Activated CD8-positive, alpha-beta T cell treated with anti-CD3 and anti-CD28 coated beads, Interleukin-2, amount 10 ng/mL, durations not matched to agents 7 days and 5 days (primary cell): ENCODE results near the gene CRY2. TPM values are rescaled to one million over a fixed set of nuclear protein-coding genes. Genes with fewer than 3 reads are reported as not detected.

ENCODE experiments used
- ATAC-seq: fragments of 150-1000 bp; cut with Tn5 transposase; one replicate; pipeline ENCODE4 v1.10.0; 2021; ENCODE audit warnings: moderate library complexity
- CTCF ChIA-PET: fragments of 350-600 bp; sonication (Branson Sonifier 250); formaldehyde crosslinking; loops from one replicate; lab custom pipeline; 2021; ENCODE audit warnings: antibody characterized with exemption; lab: Charles Lee
- POLR2A ChIA-PET: fragments of 350-600 bp; sonication (Branson Sonifier 250); formaldehyde crosslinking; loops from one replicate; lab custom pipeline; 2021; ENCODE audit warnings: antibody characterized with exemption; lab: Charles Lee
- DNase-seq: peaks from one replicate; pipeline ENCODE4 v3.0.0-alpha.2; 2020
- H3K27ac Mint-ChIP-seq: one replicate; pipeline ENCODE4 v1.8.0; 2021; ENCODE audit warnings: mild to moderate bottlenecking, mixed read lengths
- H3K27me3 Mint-ChIP-seq: one replicate; pipeline ENCODE4 v1.8.0; 2021; ENCODE audit warnings: low read depth, mixed read lengths
- H3K36me3 Mint-ChIP-seq: one replicate; pipeline ENCODE4 v1.8.0; 2021; ENCODE audit warnings: low read depth, mixed read lengths
- H3K4me1 Mint-ChIP-seq: one replicate; pipeline ENCODE4 v1.8.0; 2021; ENCODE audit warnings: low read depth, mixed read lengths
- H3K4me3 Mint-ChIP-seq: one replicate; pipeline ENCODE4 v1.8.0; 2021; ENCODE audit warnings: mild to moderate bottlenecking, mixed read lengths
- H3K9me3 Mint-ChIP-seq: one replicate; pipeline ENCODE4 v1.8.0; 2022; ENCODE audit warnings: mixed read lengths; ENCODE audit not compliant: insufficient read depth
- total RNA-seq, 2 experiments: library from RNA; stranded (reverse); gene quantifications; one replicate each; pipeline ENCODE4 v1.2.3, GENCODE V29; 2021

The CRY2 gene
- total RNA-seq, 2 experiments from 2014 or later, result 24.4 to 28.1 TPM

- peak within 1 kb of the TSS; percentile 94 for H3K4me3 Mint-ChIP-seq
- H3K36me3 Mint-ChIP-seq, result peaks cover 16% of the 10 kb centered on the region
- CTCF ChIA-PET, result interaction anchor here (0.6 to 2.4 kb wide), 12 partner anchors 46 to 320 kb away, joined by 3 to 13 read pairs (median 4); partner anchors contain the start of gene CRY2
- no peaks in the 10 kb centered on the region for H3K9me3 Mint-ChIP-seq
- peak; percentile 94 for ATAC-seq
- H3K27me3 Mint-ChIP-seq, result peaks cover 6% of the 10 kb centered on the region
- peaks cover 50% of the 10 kb centered on the region for H3K4me1 Mint-ChIP-seq
- POLR2A ChIA-PET, result interaction anchor here (0.7 to 2.5 kb wide), 7 partner anchors 9 to 83 kb away, joined by 3 to 16 read pairs (median 4); no protein-coding TSS in a partner anchor
- peak; percentile 98 for DNase-seq
- peak within 1 kb of the TSS; percentile 99 for H3K27ac Mint-ChIP-seq
These were observed 70.5 kb downstream of the CRY2 start, which contains the start of gene PEX16 for GRCh38 chr11:45917623-45918330. Gene PEX16 (minus strand): TSS chr11:45917877. CDS start chr11:45917811, 66 bp downstream.

DNA sequence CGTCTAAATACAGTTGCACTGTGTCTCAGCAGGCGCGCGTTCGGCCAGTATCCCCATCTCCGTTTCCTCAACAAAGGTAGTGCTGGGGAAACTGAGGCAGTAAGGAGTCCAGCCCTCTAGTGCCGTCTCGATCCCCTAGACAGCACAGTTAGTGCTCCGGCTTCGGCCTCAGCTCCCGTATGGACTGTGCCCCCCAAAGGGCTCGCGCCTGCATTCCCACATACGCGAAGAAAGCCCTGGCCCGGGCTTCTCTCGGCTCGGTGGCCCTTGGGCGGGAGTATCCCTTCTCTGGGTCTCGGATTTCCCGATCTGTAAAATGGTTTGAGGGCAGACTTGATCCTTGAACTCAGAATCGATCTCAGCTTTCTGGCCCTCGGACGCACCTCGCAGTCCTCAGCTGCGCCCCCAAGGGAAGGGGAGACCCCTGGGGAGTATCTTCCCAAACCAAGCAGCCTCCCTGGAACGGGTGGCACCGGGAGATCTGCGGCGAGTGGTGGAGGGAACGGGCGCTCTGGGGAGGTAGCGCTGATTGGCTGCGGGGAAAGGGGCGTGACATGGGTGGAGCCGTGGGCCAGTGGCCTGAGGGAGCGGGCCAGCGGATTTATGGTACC is 71.2 kb downstream of the CRY2 start:
- Mint-ChIP-seq H3K27ac (peak overlapping the region; percentile 99), H3K9me3 (no peaks in the 10 kb centered on the region), H3K36me3 (peaks cover 16% of the 10 kb centered on the region), H3K4me3 (peak overlapping the region; percentile 94), H3K4me1 (peaks cover 53% of the 10 kb centered on the region), H3K27me3 (peaks cover 9% of the 10 kb centered on the region)
- DNase-seq (peak; percentile 78), ATAC-seq (peak; percentile 32)
- POLR2A ChIA-PET, result interaction anchor here (0.7 to 2.5 kb wide), 6 partner anchors 9 to 83 kb away, joined by 3 to 16 read pairs (median 4); no protein-coding TSS in a partner anchor
- CTCF ChIA-PET, result interaction anchor here (0.6 to 2.4 kb wide), 9 partner anchors 46 to 320 kb away, joined by 3 to 13 read pairs (median 3); partner anchors contain the start of gene CRY2

DNA sequence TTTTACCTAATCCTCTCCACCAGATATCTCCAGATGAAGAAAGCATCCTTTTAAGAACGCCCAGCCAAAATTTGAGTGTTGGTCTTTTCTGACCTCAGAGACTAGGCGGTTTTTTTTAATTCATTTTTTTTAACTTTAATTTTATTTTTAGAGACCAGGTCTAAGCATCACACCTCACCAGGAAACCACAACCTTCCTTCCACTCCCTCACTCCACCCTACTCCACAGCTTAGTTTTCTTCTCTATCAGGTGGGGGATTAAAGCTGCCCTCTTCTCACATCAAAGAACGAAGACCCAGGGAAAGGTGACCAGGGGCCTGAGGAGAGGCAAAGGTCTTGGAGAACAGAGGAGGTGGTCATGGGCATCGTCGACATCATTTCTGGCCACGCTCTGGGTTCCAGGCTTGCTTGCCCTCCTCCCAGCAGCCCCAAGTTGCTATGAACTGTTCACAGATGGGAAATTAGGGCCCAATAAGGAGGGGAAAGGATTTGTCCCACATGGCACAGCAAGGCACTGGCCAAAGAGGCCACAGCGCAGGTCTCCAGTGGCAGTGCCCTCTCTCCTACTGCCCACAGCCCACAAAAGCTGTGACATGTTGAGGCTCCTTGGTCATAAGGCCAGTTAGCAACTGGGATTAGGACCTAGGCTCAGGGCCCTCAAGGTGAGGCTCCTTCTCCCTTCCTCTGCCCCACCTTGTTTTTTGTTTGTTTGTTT is 71.8 kb downstream of the CRY2 start:
- CTCF ChIA-PET, result interaction anchor here (1.2 to 2.4 kb wide), 2 partner anchors 46 to 85 kb away, joined by 3 to 13 read pairs; no protein-coding TSS in a partner anchor
- peaks cover 50% of the 10 kb centered on the region for H3K4me1 Mint-ChIP-seq

GRCh38 chr11:45919806-45920530 is 72.7 kb downstream of the CRY2 start:
- Mint-ChIP-seq H3K4me3 (peak overlapping the region; percentile 94), H3K27me3 (peaks cover 18% of the 10 kb centered on the region), H3K9me3 (no peaks in the 10 kb centered on the region), H3K27ac (peak overlapping the region; percentile 99), H3K4me1 (peaks cover 45% of the 10 kb centered on the region), H3K36me3 (peaks cover 12% of the 10 kb centered on the region)
- DNase-seq, result no peak
- no peak for ATAC-seq
- CTCF ChIA-PET, result no interaction called here
- POLR2A ChIA-PET, result no interaction called here

More for the DNA sequence above, 71.8 kb downstream of the CRY2 start:
- no peaks in the 10 kb centered on the region for H3K9me3 Mint-ChIP-seq
- peak overlapping the region; percentile 94 for H3K4me3 Mint-ChIP-seq
- H3K27ac Mint-ChIP-seq, result peak overlapping the region; percentile 99
- H3K27me3 Mint-ChIP-seq, result peaks cover 13% of the 10 kb centered on the region
- POLR2A ChIA-PET, result interaction anchor here (1.5 to 1.7 kb wide), 2 partner anchors 10 to 12 kb away, joined by 4 to 5 read pairs; no protein-coding TSS in a partner anchor
- ATAC-seq (no peak), DNase-seq (no peak)
- peaks cover 12% of the 10 kb centered on the region for H3K36me3 Mint-ChIP-seq

GRCh38 chr11:45920531-45921477 is 73.5 kb downstream of the CRY2 start:
- ATAC-seq (no peak), DNase-seq (no peak)
- H3K27me3 Mint-ChIP-seq, result peaks cover 18% of the 10 kb centered on the region
- H3K9me3 Mint-ChIP-seq, result no peaks in the 10 kb centered on the region
- CTCF ChIA-PET, result interaction anchor here (1.3 kb wide), 1 partner anchor 44 kb away, joined by 4 read pairs; no protein-coding TSS in a partner anchor
- H3K4me1 Mint-ChIP-seq, result peaks cover 42% of the 10 kb centered on the region
- H3K36me3 Mint-ChIP-seq, result peaks cover 6% of the 10 kb centered on the region
- POLR2A ChIA-PET, result no interaction called here
- H3K4me3 Mint-ChIP-seq, result no peak overlapping the region
- no peak overlapping the region for H3K27ac Mint-ChIP-seq

DNA sequence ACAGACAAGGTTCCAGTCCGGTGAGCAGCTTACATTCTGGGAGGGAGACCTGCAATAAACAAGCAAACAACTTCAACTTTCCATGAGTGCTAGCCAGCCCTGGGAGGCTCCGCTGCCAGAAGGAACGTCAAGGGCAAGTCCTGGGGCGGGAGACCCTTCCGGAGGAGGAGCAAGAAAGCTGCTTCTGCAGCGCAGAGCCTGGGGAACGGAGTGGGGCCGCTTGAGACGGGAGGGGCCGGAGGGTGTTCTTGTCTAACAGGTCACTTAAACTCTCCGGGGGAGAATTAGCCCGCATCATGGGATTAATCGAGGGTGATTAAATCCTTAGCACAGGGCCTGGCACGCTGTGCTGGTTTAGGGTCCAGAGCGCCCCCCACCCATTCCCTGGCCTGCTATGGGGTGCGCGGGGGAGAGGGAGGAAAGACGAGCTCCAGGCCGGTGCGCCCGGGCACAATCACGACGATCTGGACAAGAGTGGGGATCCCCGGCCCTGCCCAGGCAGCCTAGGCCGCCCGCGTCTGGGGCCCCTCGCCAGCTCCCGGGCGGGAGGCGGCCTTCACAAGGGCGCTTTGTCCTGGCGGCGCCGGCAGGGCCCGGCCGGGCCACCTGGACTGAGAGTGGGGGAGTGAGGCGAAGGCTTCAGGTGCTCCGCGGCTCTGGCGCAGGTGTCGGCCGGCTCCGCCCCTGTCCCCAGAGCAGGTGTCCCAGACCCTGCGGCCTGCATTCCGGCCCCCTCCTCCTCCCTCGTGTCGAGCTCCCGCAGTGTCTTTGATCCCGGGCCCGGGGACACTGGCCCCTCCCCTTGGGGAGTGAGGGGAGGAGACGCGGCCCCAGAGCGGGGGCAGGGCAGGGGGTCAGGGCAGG is 74.5 kb downstream of the CRY2 start:
- Mint-ChIP-seq H3K27ac (no peak overlapping the region), H3K9me3 (no peaks in the 10 kb centered on the region), H3K27me3 (peaks cover 18% of the 10 kb centered on the region), H3K4me3 (peak overlapping the region; percentile 25), H3K4me1 (peaks cover 35% of the 10 kb centered on the region), H3K36me3 (no peaks in the 10 kb centered on the region)
- DNase-seq, result no peak
- no peak for ATAC-seq
- CTCF ChIA-PET, result interaction anchor here (1.3 kb wide), 1 partner anchor 43 kb away, joined by 4 read pairs; no protein-coding TSS in a partner anchor
- POLR2A ChIA-PET, result no interaction called here

DNA sequence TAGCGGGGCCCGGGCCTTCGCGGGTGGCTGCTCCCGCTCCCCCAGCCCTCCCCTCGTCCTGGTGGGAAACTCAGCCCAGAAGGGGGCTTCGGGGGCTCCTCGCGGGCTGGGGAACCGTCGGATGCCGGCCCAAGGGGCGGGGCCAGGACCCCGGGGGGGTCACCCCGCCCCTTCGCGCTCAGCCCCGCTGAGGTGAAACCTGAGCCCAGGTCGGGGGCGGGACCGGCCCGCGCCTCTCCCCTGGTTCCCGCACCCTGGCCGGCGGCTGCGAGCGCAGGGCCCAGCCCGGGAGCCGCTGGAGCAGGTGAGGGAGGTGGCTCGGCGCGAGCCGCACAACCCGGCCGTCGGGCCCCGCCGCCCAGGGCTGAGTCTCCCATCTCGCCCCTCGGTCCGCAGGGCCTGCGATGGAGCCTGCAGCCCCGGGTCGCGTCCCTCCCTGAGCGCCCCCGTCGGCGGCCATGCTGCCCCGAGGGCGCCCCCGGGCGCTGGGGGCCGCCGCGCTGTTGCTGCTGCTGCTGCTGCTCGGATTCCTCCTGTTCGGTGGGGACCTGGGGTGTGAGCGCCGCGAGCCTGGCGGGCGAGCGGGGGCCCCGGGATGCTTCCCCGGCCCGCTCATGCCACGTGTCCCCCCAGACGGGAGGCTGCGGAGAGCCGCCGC is 75.3 kb downstream of the CRY2 start, which contains the start of gene LARGE2:
Gene LARGE2, plus strand, starts transcription at position 232 of the 658 bp plus-strand sequence. Its CDS starts 227 bp downstream, at position 459.
- Mint-ChIP-seq H3K27ac (no peak within 1 kb of the TSS), H3K36me3 (no peaks in the 10 kb centered on the region), H3K4me3 (peak within 1 kb of the TSS; percentile 60), H3K4me1 (peaks cover 39% of the 10 kb centered on the region), H3K27me3 (peaks cover 18% of the 10 kb centered on the region), H3K9me3 (no peaks in the 10 kb centered on the region)
- CTCF ChIA-PET, result interaction anchor here (0.9 kb wide), 1 partner anchor 177 kb away, joined by 3 read pairs; no protein-coding TSS in a partner anchor
- ATAC-seq (no peak), DNase-seq (no peak)
- POLR2A ChIA-PET, result no interaction called here

- POLR2A ChIA-PET, result no interaction called here
These were observed 77.0 kb downstream of the CRY2 start for GRCh38 chr11:45924036-45924915.

More at GRCh38 chr11:45924036-45924915, 77.0 kb downstream of the CRY2 start:
- no peak for ATAC-seq
- CTCF ChIA-PET, result interaction anchor here (1.0 to 1.5 kb wide), 2 partner anchors 41 to 153 kb away, joined by 3 read pairs; no protein-coding TSS in a partner anchor
- no peaks in the 10 kb centered on the region for H3K36me3 Mint-ChIP-seq
- no peaks in the 10 kb centered on the region for H3K9me3 Mint-ChIP-seq
- no peak for DNase-seq
- no peak overlapping the region for H3K27ac Mint-ChIP-seq
- H3K4me3 Mint-ChIP-seq, result no peak overlapping the region
- H3K27me3 Mint-ChIP-seq, result peaks cover 18% of the 10 kb centered on the region
- peaks cover 38% of the 10 kb centered on the region for H3K4me1 Mint-ChIP-seq
